ENCODE measurements around the gene RCHY1. TPM values are rescaled to one million over a fixed set of nuclear protein-coding genes. Genes with fewer than 3 reads are reported as not detected.

The RCHY1 gene
- total RNA-seq, 1 experiment from 2014 or later: 38.3 TPM

DNA sequence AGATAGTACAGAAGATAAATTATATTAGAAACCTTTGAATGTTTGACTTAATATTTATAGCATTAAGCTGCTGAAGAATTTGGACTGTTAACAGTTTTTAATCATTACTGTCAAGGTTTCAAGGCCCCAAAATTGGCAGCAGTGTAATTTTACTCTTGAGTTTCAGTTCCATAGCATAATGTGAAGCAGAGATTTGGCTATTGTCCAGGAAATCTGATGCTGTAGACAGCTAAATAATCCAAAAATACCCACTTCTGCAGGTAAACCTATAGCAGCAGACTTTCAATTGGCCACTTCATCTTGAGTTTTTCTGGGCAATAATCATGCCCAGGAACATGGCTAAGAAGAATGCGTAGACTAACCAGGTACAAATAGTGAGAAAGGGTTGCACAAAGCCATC lies 85.0 kb downstream of the RCHY1 start:
- CTCF ChIA-PET: no interaction called here
- no peak overlapping the region for H3K4me3 Mint-ChIP-seq (ENCODE audit: unreplicated experiment)
- TF ChIP-seq, protein P1, sequence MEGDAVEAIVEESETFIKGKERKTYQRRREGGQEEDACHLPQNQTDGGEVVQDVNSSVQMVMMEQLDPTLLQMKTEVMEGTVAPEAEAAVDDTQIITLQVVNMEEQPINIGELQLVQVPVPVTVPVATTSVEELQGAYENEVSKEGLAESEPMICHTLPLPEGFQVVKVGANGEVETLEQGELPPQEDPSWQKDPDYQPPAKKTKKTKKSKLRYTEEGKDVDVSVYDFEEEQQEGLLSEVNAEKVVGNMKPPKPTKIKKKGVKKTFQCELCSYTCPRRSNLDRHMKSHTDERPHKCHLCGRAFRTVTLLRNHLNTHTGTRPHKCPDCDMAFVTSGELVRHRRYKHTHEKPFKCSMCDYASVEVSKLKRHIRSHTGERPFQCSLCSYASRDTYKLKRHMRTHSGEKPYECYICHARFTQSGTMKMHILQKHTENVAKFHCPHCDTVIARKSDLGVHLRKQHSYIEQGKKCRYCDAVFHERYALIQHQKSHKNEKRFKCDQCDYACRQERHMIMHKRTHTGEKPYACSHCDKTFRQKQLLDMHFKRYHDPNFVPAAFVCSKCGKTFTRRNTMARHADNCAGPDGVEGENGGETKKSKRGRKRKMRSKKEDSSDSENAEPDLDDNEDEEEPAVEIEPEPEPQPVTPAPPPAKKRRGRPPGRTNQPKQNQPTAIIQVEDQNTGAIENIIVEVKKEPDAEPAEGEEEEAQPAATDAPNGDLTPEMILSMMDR (IDR thresholded peaks at IDR 0.05; ENCODE audit: unreplicated experiment): no peak

More for the DNA sequence above, 85.0 kb downstream of the RCHY1 start:
- Mint-ChIP-seq H3K27me3 (ENCODE audit: insufficient read depth, unreplicated experiment) (peaks cover 19% of the 10 kb centered on the region), H3K4me1 (ENCODE audit: insufficient read depth, unreplicated experiment) (no peaks in the 10 kb centered on the region), H3K9me3 (ENCODE audit: unreplicated experiment) (no peaks in the 10 kb centered on the region), H3K27ac (ENCODE audit: low read depth, unreplicated experiment) (no peak overlapping the region), H3K36me3 (ENCODE audit: insufficient read depth, unreplicated experiment) (no peaks in the 10 kb centered on the region)
- intact Hi-C loops (cut with micrococcal nuclease): no loop called here
- no peak for DNase-seq (ENCODE audit: unreplicated experiment)
- BruUV-seq (replicated peaks): no TSS peak
- POLR2A ChIA-PET: interaction anchor here (0.6 kb wide), 1 partner anchor 496 kb away, joined by 3 read pairs; no protein-coding TSS in a partner anchor

Other genes starting within 250 kb of the RCHY1 start
- 27.6 and 30.0 TPM in 2 replicates for gene THAP6, start 70 bp upstream of the RCHY1 start, total RNA-seq (2022)
- not detected in 2 replicates for gene ODAPH, start 41.7 kb upstream of the RCHY1 start, total RNA-seq (2022)
- gene CDKL2, start 116.1 kb upstream of the RCHY1 start, total RNA-seq (2022): 0.39 and 0.42 TPM in 2 replicates
- 179 and 231 TPM in 2 replicates for gene G3BP2, start 159.0 kb upstream of the RCHY1 start, total RNA-seq (2022)
- gene USO1, start 210.2 kb upstream of the RCHY1 start, total RNA-seq (2022): 105 and 108 TPM in 2 replicates